GM18498 (cell line): ENCODE data around the gene MAPK11.

Experiments
- ATAC-seq: cut with Tn5 transposase; IDR thresholded peaks from one replicate; pipeline ENCODE4 v1.9.1; 2021; ENCODE audit warnings: mild to moderate bottlenecking, moderate library complexity; ENCODE audit not compliant: unreplicated experiment

MAPK11 gene

GRCh38 chr22:50250555-50251476 lies 19.4 kb downstream of the MAPK11 start, which contains the start of gene HDAC10:
TSS of gene HDAC10 (minus strand) at chr22:50251265. CDS start at chr22:50251032, 233 bp downstream.
- peak; percentile 56 for ATAC-seq

DNA sequence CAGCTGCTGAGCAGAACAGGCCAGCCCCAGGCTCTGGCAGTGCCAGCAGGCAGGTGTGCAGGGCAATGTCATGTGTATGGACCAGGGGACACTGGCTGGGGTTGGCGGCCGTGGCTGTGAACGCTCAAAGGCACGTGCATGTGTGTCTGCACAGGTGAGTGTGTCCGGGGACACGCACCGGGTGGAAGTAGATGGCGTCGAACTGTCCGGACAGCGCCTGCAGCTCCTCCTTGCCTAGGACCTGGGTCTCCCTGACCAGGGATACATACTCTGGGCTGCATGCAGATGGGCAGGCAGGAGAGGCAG lies 20.0 kb downstream of the MAPK11 start:
- ATAC-seq: no peak

DNA sequence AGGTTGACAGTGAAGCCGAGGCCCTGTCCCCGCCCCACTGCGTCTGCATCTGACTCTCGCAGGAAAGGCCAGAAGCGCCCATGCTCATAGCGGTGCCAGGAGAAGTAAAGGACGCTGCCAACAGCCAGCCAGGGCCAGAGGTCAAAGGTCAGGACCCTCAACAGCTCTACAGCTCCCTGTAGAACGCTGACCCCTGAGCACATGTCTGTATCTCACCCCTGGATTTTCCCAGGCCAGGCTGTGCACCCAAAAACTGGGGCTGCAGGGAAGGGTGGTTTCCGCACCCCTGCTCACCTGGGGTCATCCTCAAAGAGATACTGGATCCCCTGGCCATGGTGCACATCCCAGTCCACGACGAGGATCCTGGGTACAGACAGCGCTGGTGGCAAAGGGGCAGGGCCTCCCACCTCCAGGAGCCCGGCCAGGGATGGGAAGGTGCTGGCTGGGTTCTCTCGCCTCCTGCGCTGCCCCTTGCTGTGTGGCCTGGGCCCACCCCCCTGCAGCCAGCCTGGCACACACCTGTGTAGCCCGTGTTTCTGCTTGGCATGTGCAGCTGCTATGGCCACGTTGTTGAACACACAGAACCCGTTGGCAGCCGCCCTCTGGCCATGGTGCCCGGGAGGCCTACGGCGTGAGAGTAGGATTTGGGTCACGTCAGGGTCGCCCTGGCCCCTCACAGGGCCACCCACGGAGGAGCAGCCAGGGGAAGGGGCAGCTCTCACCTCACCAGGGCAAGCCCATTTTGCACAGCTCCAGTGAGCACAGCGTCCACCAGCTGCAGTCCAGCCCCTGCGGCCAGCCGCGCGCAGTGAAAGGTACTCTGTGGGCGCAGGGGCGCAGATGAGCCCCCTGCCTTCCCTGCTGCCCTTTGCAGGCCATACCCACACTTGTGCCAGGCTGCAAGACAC lies 20.6 kb downstream of the MAPK11 start:
- no peak for ATAC-seq

DNA sequence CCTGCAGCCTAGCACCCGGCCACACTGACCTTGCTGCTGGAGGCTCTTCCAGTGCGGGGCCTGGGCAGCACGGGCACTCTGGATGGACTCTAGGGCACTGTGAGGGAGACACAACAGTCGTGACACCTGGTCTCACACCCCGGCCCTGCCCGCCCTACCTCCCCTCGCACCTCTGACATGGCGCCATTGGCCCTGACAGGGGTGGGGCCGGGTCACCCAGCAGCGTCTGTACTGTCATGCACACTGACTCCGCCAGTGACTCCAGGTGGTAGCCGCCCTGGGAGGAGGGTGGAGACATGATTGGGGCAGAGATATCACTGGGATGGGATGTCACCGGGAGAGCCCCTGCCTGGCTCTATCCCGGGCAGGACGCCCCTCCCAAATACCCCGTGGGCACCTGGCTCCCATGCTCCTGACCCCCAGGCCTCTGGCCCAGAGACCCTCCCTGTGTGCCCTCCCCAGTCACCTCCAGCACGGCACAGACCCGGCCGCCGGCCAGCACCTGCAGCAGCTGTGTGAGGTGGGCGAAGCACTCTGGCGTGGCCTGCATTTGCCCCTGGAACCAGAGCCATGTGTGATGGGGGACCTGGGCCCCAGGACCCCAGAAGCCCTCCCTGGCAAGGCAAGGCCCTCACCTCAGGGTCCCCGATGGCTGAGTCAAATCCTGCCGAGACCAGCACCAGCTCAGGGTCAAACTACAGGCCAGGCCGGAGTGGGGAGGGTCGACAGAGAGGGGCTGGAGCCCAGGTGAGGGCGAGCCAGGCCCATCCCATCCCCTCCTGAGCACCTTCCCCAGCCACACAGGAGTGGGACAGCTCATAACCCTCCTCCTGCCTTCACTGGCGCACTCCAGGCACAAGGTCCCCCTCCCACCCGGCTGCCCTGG lies 21.7 kb downstream of the MAPK11 start:
- no peak for ATAC-seq

DNA sequence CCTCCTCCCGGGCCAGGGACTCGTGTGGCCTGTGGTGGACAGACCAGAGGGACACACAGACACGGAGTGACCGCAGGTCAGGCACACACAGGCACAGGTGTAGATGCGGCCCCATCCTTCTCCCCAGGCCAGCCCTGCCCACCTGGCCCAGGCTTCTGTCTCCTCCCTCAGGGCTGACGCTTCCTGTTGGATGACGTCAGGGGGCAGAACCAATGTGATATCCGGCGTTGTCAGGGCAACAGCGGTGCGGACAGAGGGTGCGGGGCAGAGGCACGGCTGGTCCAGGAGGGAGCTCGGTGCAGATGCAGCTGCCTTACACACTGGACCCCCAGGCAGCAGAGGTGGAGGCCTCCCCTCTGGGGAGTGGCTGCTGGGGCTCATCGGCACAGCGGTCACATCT lies 22.4 kb downstream of the MAPK11 start:
- no peak for ATAC-seq

- no peak for ATAC-seq
Measured at GRCh38 chr22:50246242-50247175, 23.7 kb downstream of the MAPK11 start.

GRCh38 chr22:50245214-50246072 lies 24.7 kb downstream of the MAPK11 start:
- no peak for ATAC-seq

GRCh38 chr22:50244420-50245213 lies 25.6 kb downstream of the MAPK11 start, which contains the start of gene TUBGCP6:
TSS of gene TUBGCP6 (minus strand) at chr22:50245023. CDS start at chr22:50244459, 564 bp downstream.
- ATAC-seq: peak; percentile 73

DNA sequence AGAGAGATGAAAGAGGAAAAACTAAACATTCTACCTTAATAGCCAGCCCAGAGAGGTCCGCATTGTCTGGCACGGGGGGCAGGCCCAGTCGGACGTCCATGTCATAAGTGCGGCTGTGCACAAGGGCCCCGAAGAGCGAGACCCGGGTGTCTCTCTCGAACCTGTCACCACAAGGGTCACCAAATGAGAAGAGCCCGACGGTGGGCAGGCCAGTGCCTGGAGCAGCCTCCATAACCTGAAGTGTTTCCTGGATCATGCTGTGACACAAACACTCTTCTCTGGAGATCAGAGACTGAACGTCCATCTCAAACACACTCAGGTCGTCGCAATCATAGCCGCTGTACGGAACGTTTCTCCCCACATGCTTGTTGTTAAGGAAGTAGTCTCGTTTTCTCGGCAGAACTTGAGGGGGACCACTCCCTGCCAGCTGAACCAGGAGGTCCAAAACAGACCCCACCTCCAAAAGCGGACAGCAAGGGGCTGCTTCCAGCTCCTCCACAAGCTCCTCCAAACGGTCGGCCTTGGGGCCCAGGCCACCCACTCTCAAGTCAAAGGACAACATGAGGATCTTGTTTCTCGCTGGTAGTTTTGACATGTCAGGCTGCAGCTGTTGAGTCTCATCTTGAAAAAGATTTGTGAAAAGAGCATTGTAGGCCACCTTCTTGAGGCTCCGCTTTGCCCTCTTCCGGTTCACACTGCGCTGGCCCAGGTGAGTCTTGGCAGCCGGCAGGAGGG lies 26.3 kb downstream of the MAPK11 start:
- ATAC-seq: no peak

DNA sequence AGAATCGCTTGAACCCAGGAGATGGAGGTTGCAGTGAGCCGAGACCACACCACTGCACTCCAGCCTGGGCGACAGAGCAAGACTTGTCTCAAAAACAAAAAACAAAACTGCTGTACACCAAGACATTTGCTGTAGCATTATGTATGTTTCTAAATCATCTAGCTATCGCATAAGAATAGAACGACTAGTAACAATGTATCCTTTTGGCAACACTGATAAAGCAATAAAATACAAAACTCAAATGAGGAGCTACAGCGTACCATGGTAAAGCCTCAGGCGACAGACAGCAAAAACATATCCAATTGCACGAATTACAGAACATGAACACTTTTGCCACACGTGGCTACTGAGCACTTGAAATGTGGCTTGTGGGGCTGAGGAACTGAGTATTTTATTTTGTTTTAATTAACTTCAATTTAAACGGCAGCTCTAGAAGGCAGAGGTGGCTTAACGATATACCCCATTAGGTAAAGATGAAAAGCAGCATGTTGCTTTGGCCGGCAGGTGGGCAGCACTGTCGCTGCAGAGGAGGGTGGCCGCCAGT lies 27.7 kb downstream of the MAPK11 start:
- no peak for ATAC-seq

- no peak for ATAC-seq
Measured at GRCh38 chr22:50238755-50239154, 31.4 kb downstream of the MAPK11 start.

DNA sequence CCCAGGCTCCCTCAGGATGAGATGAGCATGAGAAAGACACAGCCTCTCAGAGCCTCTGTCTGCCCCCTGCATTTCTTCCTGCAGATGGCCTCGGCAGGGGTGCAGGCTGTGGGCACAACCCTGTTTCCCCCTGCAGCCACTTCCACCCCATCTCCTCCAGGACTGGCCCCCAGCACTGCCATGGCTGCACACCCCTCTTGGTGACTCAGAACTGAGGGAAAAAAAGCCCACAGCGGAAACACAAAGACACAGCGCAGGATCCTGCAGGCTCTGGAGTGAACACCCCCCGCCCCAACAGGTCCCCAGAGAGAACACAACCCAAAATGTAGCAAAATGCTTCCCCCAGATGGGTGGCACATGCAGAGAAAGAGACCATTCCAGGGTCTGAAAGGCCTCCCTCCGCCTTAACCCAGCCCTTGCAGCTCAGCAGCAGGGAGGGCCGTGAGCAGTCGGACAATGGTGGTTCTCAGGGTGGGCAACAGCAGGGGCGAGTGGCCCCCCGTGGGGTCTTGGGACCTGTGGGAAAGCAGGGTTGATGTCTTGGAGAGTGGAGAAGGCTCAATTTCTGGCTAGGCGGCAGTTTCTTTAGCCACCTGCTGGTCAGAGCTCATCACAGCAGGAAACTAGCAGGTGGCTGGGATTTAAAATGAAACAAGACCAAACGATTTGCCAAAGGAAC lies 33.3 kb downstream of the MAPK11 start:
- ATAC-seq: no peak

- no peak for ATAC-seq
Measured at GRCh38 chr22:50233223-50233622, 37.0 kb downstream of the MAPK11 start.

GRCh38 chr22:50232481-50233151 lies 37.6 kb downstream of the MAPK11 start:
- ATAC-seq: no peak

DNA sequence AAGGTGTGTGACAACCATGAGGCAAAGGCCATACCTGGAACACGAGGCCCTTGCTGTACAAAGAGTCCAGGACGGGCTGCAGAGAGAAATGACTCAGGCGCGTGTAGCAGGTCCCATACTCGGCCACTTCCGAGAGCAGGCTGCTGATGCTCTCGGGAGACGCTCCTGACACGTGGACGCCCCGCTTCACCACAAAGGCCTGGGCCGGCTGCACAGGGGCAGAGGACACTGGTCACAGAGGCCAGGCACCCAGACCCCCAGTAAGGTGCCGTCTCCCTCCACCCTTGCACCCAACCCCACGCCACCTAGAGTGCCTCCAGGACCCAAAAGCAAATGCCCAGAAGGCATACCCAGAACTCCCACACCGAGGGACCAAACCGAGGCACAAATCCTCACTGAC lies 40.8 kb downstream of the MAPK11 start:
- ATAC-seq: no peak

GRCh38 chr22:50228366-50228765 lies 41.8 kb downstream of the MAPK11 start:
- ATAC-seq: no peak
